Fibroblast of peridontal ligament (primary cell): ENCODE results near the gene PSAPL1.

Experiments used
- DNase-seq: peaks from one replicate; pipeline ENCODE4 v3.0.0-alpha.2; 2010; ENCODE audit errors: extremely low read depth

Gene PSAPL1

GRCh38 chr4:7419961-7420660, 14.6 kb downstream of the PSAPL1 start:
- no peak for DNase-seq

- no peak for DNase-seq
Observed at GRCh38 chr4:7418131-7418943, 16.4 kb downstream of the PSAPL1 start.

GRCh38 chr4:7417639-7418038, 17.1 kb downstream of the PSAPL1 start:
- DNase-seq: no peak

GRCh38 chr4:7416745-7417432, 17.8 kb downstream of the PSAPL1 start:
- no peak for DNase-seq

GRCh38 chr4:7415927-7416686, 18.6 kb downstream of the PSAPL1 start:
- no peak for DNase-seq

GRCh38 chr4:7414736-7415510, 19.8 kb downstream of the PSAPL1 start:
- DNase-seq: no peak

GRCh38 chr4:7414046-7414445, 20.7 kb downstream of the PSAPL1 start:
- DNase-seq: no peak

- no peak for DNase-seq
Observed at GRCh38 chr4:7412554-7412912, 22.2 kb downstream of the PSAPL1 start.

- no peak for DNase-seq
Observed at GRCh38 chr4:7411896-7412553, 22.7 kb downstream of the PSAPL1 start.

- no peak for DNase-seq
Observed at GRCh38 chr4:7411491-7411890, 23.2 kb downstream of the PSAPL1 start.

- no peak for DNase-seq
Observed at GRCh38 chr4:7410446-7410845, 24.3 kb downstream of the PSAPL1 start.

- DNase-seq: no peak
Observed at GRCh38 chr4:7408166-7408565, 26.6 kb downstream of the PSAPL1 start.

GRCh38 chr4:7403001-7403400, 31.7 kb downstream of the PSAPL1 start:
- no peak for DNase-seq

GRCh38 chr4:7402526-7402925, 32.2 kb downstream of the PSAPL1 start:
- DNase-seq: no peak

- no peak for DNase-seq
Observed at GRCh38 chr4:7400671-7401298, 33.9 kb downstream of the PSAPL1 start.

- no peak for DNase-seq
Observed at GRCh38 chr4:7399440-7400234, 35.1 kb downstream of the PSAPL1 start.

- no peak for DNase-seq
Observed at GRCh38 chr4:7398788-7399439, 35.8 kb downstream of the PSAPL1 start.

- no peak for DNase-seq
Observed at GRCh38 chr4:7398104-7398423, 36.7 kb downstream of the PSAPL1 start.
